B cell (primary cell): ENCODE measurements around the gene ZFP57. TPM values are rescaled to one million over a fixed set of nuclear protein-coding genes. Genes with fewer than 3 reads are reported as not detected.

Experiments used
- ATAC-seq: fragments of 200-7000 bp; cut with Tn5 transposase; one replicate; pipeline ENCODE4 v1.10.0; 2021; ENCODE audit warnings: low read depth, mild to moderate bottlenecking, moderate number of reproducible peaks, moderate library complexity
- CTCF ChIA-PET: fragments of 350-600 bp; sonication (Branson Sonifier 250); formaldehyde crosslinking; loops from one replicate; lab custom pipeline; 2021; ENCODE audit warnings: antibody characterized with exemption, inconsistent platforms; lab: Charles Lee
- POLR2A ChIA-PET: fragments of 350-600 bp; sonication (Branson Sonifier 250); formaldehyde crosslinking; loops from one replicate; lab custom pipeline; 2021; ENCODE audit warnings: antibody characterized with exemption; lab: Charles Lee
- DNase-seq: peaks from one replicate; pipeline ENCODE4 v3.0.0; 2013
- H2AFZ ChIP-seq: 2 replicates; pipeline ENCODE4 v1.6.1; 2012; ENCODE audit warnings: mild to moderate bottlenecking, low read depth, low read length; ENCODE audit not compliant: insufficient read depth, poor library complexity, severe bottlenecking
- H3K27ac ChIP-seq, 2 donors: 1 replicate in 1 of 2; 2 replicates in 1 of 2; pipeline ENCODE4 v1.5.1; 2012 to 2013; ENCODE audit warnings: low read length in 2 of 2, mild to moderate bottlenecking in 2 of 2, moderate library complexity in 1 of 2
- H3K27me3 ChIP-seq, 4 experiments: fragments of 200-600 bp in 1 of 4; sonication (generic) in 1 of 4; replicated peaks in 1 of 4; 1 replicate in 2 of 4; 2 replicates in 2 of 4; pipeline versions ENCODE4 v1.6.1 to v1.7.0; 2013 to 2016; ENCODE audit warnings: low read length in 3 of 4, mild to moderate bottlenecking in 2 of 4, mixed read lengths in 1 of 4, moderate library complexity in 1 of 4; ENCODE audit not compliant: insufficient read depth in 4 of 4, control insufficient read depth in 3 of 4; ENCODE audit errors: control extremely low read depth in 1 of 4
- H3K36me3 ChIP-seq, 2 experiments: replicated peaks in 1 of 2; 1 replicate in 1 of 2; 2 replicates in 1 of 2; pipeline versions ENCODE4 v1.6.1 to v1.7.1; 2013; ENCODE audit warnings: low read length in 1 of 2; ENCODE audit not compliant: insufficient read depth in 2 of 2, control insufficient read depth in 1 of 2; ENCODE audit errors: control extremely low read depth in 1 of 2, extremely low read depth in 1 of 2
- H3K4me1 ChIP-seq, 2 donors: fragments of 200-600 bp in 1 of 2; sonication (generic) in 1 of 2; 1 replicate in 1 of 2; 2 replicates in 1 of 2; pipeline versions ENCODE4 v1.5.1 to v1.6.1; 2013 to 2017; ENCODE audit warnings: low read length in 2 of 2; ENCODE audit not compliant: control insufficient read depth in 2 of 2, insufficient read depth in 2 of 2
- H3K4me2 ChIP-seq: replicated peaks from 2 replicates; pipeline ENCODE3; 2012; ENCODE audit warnings: mild to moderate bottlenecking, low read depth, low read length; ENCODE audit not compliant: poor library complexity, severe bottlenecking
- H3K4me3 ChIP-seq, 5 experiments: fragments of 200-600 bp in 1 of 5; sonication (generic) in 1 of 5; 1 replicate in 3 of 5; 2 replicates in 2 of 5; pipeline versions ENCODE4 v1.5.1 to v1.7.0; 2011 to 2016; ENCODE audit warnings: low read length in 4 of 5, mild to moderate bottlenecking in 4 of 5, low read depth in 2 of 5, control low read depth in 1 of 5, moderate library complexity in 1 of 5; ENCODE audit not compliant: insufficient read depth in 1 of 5; ENCODE audit errors: control extremely low read depth in 1 of 5, extremely low read depth in 1 of 5
- H3K79me2 ChIP-seq: fragments of 200-600 bp; sonication (generic); one replicate; pipeline ENCODE4 v1.6.0; 2016; ENCODE audit warnings: low read length; ENCODE audit not compliant: control insufficient read depth, insufficient read depth
- H3K9ac ChIP-seq: fragments of 200-600 bp; sonication (generic); 2 replicates; pipeline ENCODE4 v1.6.1; 2017; ENCODE audit warnings: mild to moderate bottlenecking, low read length, moderate library complexity
- H3K9me3 ChIP-seq, 3 donors: one replicate each; pipeline versions ENCODE4 v1.6.1 to v1.7.1; 2013; ENCODE audit warnings: low read length in 2 of 3; ENCODE audit not compliant: control insufficient read depth in 2 of 3, insufficient read depth in 1 of 3; ENCODE audit errors: control extremely low read depth in 1 of 3
- H4K20me1 ChIP-seq: 2 replicates; pipeline ENCODE4 v1.6.0; 2012; ENCODE audit warnings: mild to moderate bottlenecking, low read length; ENCODE audit not compliant: insufficient read depth, control insufficient read depth, poor library complexity, severe bottlenecking
- H3K27ac Mint-ChIP-seq: one replicate; pipeline ENCODE4 v1.8.0; 2021; ENCODE audit warnings: mixed read lengths
- H3K27me3 Mint-ChIP-seq: one replicate; pipeline ENCODE4 v1.8.0; 2021; ENCODE audit warnings: mixed read lengths
- H3K4me1 Mint-ChIP-seq: one replicate; pipeline ENCODE4 v1.8.0; 2021; ENCODE audit warnings: mixed read lengths
- H3K4me3 Mint-ChIP-seq: one replicate; pipeline ENCODE4 v1.8.0; 2021; ENCODE audit warnings: mixed read lengths
- H3K9me3 Mint-ChIP-seq: one replicate; pipeline ENCODE4 v1.8.0; 2022; ENCODE audit warnings: mixed read lengths; ENCODE audit not compliant: insufficient read depth
- EZH2 ChIP-seq: IDR thresholded peaks from 2 replicates; pipeline ENCODE4 v1.6.1; 2012; ENCODE audit warnings: borderline replicate concordance, low read depth, mild to moderate bottlenecking, moderate library complexity, low read length; ENCODE audit not compliant: insufficient read depth, poor library complexity, severe bottlenecking
- WGBS: methylation state at CpG from one replicate; pipeline ENCODE4 v1.1.5; 2013; ENCODE audit warnings: missing lambda C conversion rate; ENCODE audit not compliant: insufficient coverage; 5-methylcytosine and 5-hydroxymethylcytosine counted together
- intact Hi-C: fragments of 100-400 bp; cut with micrococcal nuclease; formaldehyde crosslinking; loops from one replicate; pipeline ENCODE4 v1.10.0; 2022
- polyA plus RNA-seq: library from polyadenylated mRNA; depleted of rRNA; stranded (reverse); fragments of >200 nt; gene quantifications from 2 replicates; pipeline ENCODE4 v1.2.3, GENCODE V29; 2012
- total RNA-seq, 2 donors: library from RNA; stranded (reverse); fragments of 120-200 nt in 1 of 2; gene quantifications; 1 replicate in 1 of 2; 2 replicates in 1 of 2; pipeline versions ENCODE4 v1.2.3 to v1.2.4, GENCODE V29; 2013 to 2022
- TF ChIP-seq, protein P1 (sequence below): fragments of 200-600 bp; IDR thresholded peaks from one replicate; pipeline ENCODE4 v1.8.0; 2022; ENCODE audit warnings: antibody characterized with exemption, mild to moderate bottlenecking

Gene ZFP57
- total and polyA plus RNA-seq, 2 donors (not counting 1 experiment from before 2014, with no cell fraction given): 0.39 to 5.0 TPM

DNA sequence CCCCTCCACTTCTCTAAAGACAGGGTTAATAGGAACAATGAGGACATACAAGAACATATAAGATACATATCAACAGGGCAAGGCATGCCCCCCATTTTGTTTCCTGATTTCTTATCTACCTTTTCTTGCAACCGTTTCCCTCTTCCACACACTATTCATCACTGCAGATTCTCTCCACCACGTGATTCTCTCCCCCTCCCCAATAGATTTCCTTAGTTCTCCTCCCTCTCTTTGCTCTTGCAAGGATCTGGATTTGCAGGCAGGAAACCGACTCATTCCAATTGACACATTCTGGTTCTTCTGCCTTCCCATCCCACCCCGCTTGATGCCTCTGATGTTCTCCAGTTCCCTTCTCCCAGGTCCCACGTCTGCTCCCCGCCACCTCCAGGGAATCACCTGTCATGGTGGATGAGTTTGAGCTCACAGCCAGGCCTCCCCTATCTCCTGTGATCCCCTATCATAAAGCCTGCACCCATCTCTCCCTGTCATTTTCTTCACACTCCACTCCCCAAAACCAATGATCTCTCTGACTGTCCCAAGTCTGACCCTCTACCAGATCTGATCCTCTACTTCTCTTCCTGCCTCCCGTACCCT, 55.5 kb downstream of the ZFP57 start:
- H3K27me3 Mint-ChIP-seq: no peaks in the 10 kb centered on the region
- no peak overlapping the region for H3K4me3 Mint-ChIP-seq
- CTCF ChIA-PET: interaction anchor here (0.8 to 13.5 kb wide), 2 partner anchors 10 to 26 kb away, joined by 4 to 226 read pairs; no protein-coding TSS in a partner anchor
- Histone ChIP-seq H3K4me3 (no peak overlapping the region), H3K9me3 (no peaks in the 10 kb centered on the region), H3K9ac (no peak overlapping the region), H2AFZ (no peak overlapping the region), H3K79me2 (no peaks in the 10 kb centered on the region), H3K27me3 (no peaks in the 10 kb centered on the region), H3K4me2 (no peak overlapping the region), H4K20me1 (peaks cover 6% of the 10 kb centered on the region), H3K27ac (peak overlapping the region in 1 of 2 donors; percentile 53), H3K4me1 (peaks cover 16 to 28% of the 10 kb centered on the region in 2 donors), H3K36me3 (peaks cover 0 to 24% of the 10 kb centered on the region in 2 experiments)
- no peaks in the 10 kb centered on the region for H3K9me3 Mint-ChIP-seq
- peak overlapping the region; percentile 72 for H3K27ac Mint-ChIP-seq
- DNase-seq: no peak
- 86% methylated on average over 5 of the region's 7 CpGs for WGBS
- ATAC-seq: no peak
- POLR2A ChIA-PET: no interaction called here
- TF ChIP-seq, protein P1, sequence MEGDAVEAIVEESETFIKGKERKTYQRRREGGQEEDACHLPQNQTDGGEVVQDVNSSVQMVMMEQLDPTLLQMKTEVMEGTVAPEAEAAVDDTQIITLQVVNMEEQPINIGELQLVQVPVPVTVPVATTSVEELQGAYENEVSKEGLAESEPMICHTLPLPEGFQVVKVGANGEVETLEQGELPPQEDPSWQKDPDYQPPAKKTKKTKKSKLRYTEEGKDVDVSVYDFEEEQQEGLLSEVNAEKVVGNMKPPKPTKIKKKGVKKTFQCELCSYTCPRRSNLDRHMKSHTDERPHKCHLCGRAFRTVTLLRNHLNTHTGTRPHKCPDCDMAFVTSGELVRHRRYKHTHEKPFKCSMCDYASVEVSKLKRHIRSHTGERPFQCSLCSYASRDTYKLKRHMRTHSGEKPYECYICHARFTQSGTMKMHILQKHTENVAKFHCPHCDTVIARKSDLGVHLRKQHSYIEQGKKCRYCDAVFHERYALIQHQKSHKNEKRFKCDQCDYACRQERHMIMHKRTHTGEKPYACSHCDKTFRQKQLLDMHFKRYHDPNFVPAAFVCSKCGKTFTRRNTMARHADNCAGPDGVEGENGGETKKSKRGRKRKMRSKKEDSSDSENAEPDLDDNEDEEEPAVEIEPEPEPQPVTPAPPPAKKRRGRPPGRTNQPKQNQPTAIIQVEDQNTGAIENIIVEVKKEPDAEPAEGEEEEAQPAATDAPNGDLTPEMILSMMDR: no peak
- no peak for TF ChIP-seq EZH2
- intact Hi-C loops: loop anchor here (5.0 kb wide), 2 partner anchors 73 to 127 kb away; a partner anchor contains a TSS
- peaks cover 28% of the 10 kb centered on the region for H3K4me1 Mint-ChIP-seq

DNA sequence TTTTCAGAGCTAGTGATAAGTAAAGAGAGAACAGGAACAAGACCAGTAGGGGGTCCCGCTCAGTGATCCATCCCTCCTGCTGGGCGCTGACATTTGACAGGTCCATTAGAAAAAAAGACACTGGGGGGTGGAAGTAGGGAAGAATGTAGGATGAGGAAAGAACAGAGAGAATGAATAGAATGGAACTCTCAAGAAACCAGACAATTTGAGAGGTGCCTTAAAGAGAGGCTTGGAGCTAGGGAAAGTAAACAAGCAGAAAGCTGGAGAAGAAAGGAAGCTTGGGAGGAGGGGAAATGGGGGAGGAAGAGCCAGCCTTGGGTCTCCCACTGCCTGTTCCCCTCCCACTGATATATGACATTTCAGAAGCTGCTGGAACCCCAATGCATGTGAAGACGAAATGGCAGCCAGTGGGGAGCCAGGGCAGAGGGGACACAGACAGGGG, 56.4 kb downstream of the ZFP57 start:
- 100% methylated on average over 2 of the region's 3 CpGs for WGBS
- CTCF ChIA-PET: interaction anchor here (0.8 to 13.5 kb wide), 3 partner anchors 11 to 26 kb away, joined by 4 to 226 read pairs (median 4); no protein-coding TSS in a partner anchor
- H3K27ac Mint-ChIP-seq: no peak overlapping the region

More for the DNA sequence above, 56.4 kb downstream of the ZFP57 start:
- intact Hi-C loops: no loop called here
- Histone ChIP-seq H4K20me1 (no peaks in the 10 kb centered on the region), H3K4me1 (peaks cover 8 to 21% of the 10 kb centered on the region in 2 donors), H3K4me3 (no peak overlapping the region), H3K79me2 (no peaks in the 10 kb centered on the region), H2AFZ (no peak overlapping the region), H3K27ac (no peak overlapping the region), H3K9me3 (no peaks in the 10 kb centered on the region), H3K27me3 (no peaks in the 10 kb centered on the region), H3K4me2 (no peak overlapping the region), H3K36me3 (peaks cover 0 to 31% of the 10 kb centered on the region in 2 experiments), H3K9ac (no peak overlapping the region)
- POLR2A ChIA-PET: no interaction called here
- peaks cover 19% of the 10 kb centered on the region for H3K4me1 Mint-ChIP-seq
- TF ChIP-seq EZH2: no peak
- TF ChIP-seq, protein P1: no peak
- no peaks in the 10 kb centered on the region for H3K27me3 Mint-ChIP-seq
- DNase-seq (no peak), ATAC-seq (no peak)
- H3K4me3 Mint-ChIP-seq: no peak overlapping the region
- H3K9me3 Mint-ChIP-seq: no peaks in the 10 kb centered on the region
